Measurements from ENCODE around the gene MYO9B. TPM values are rescaled to one million over a fixed set of nuclear protein-coding genes. Genes with fewer than 3 reads are reported as not detected.
A peak's percentile ranks its signal among the peaks of the same experiment; 100 is the strongest.

Gene MYO9B
- total RNA-seq, 1 donor = 96.6 TPM

- peak; percentile 99 for DNase-seq (ENCODE audit: insufficient read length, low spot score, missing footprints)
- H3K79me2 ChIP-seq (ENCODE audit: insufficient read depth, low read length) = peaks cover 84% of the 10 kb centered on the region
- H3K4me3 ChIP-seq (ENCODE audit: insufficient read depth, low read length) = peak overlapping the region; percentile 65
- peaks cover 14% of the 10 kb centered on the region for H3K4me1 ChIP-seq (ENCODE audit: insufficient read depth, low read length)
- H3K9me3 ChIP-seq (ENCODE audit: low read depth, low read length) = no peaks in the 10 kb centered on the region
- H3K27ac ChIP-seq (ENCODE audit: low read depth, low read length) = peak overlapping the region; percentile 97
- no peaks in the 10 kb centered on the region for H3K27me3 ChIP-seq (ENCODE audit: insufficient read depth, low read length)
- TF ChIP-seq, protein P1, sequence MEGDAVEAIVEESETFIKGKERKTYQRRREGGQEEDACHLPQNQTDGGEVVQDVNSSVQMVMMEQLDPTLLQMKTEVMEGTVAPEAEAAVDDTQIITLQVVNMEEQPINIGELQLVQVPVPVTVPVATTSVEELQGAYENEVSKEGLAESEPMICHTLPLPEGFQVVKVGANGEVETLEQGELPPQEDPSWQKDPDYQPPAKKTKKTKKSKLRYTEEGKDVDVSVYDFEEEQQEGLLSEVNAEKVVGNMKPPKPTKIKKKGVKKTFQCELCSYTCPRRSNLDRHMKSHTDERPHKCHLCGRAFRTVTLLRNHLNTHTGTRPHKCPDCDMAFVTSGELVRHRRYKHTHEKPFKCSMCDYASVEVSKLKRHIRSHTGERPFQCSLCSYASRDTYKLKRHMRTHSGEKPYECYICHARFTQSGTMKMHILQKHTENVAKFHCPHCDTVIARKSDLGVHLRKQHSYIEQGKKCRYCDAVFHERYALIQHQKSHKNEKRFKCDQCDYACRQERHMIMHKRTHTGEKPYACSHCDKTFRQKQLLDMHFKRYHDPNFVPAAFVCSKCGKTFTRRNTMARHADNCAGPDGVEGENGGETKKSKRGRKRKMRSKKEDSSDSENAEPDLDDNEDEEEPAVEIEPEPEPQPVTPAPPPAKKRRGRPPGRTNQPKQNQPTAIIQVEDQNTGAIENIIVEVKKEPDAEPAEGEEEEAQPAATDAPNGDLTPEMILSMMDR (IDR thresholded peaks at IDR 0.05; ENCODE audit: extremely low read depth, low read depth, low read length) = no peak
- H3K4me2 ChIP-seq (ENCODE audit: insufficient read depth, low read length) = peak overlapping the region; percentile 86
- peaks cover 22% of the 10 kb centered on the region for H4K20me1 ChIP-seq (ENCODE audit: insufficient read depth, low read length)
- H3K36me3 ChIP-seq (ENCODE audit: insufficient read depth, low read length) = peaks cover 46% of the 10 kb centered on the region
- peak overlapping the region; percentile 84 for H2AFZ ChIP-seq (ENCODE audit: low read length)
Observed at GRCh38 chr19:17107546-17108452, 32.2 kb downstream of the MYO9B start.

- Histone ChIP-seq H3K36me3 (ENCODE audit: insufficient read depth, low read length) (peaks cover 39% of the 10 kb centered on the region), H3K4me3 (ENCODE audit: insufficient read depth, low read length) (peak overlapping the region; percentile 32), H3K9me3 (ENCODE audit: low read depth, low read length) (no peaks in the 10 kb centered on the region), H2AFZ (ENCODE audit: low read length) (no peak overlapping the region), H3K4me2 (ENCODE audit: insufficient read depth, low read length) (peak overlapping the region; percentile 86), H3K79me2 (ENCODE audit: insufficient read depth, low read length) (peaks cover 84% of the 10 kb centered on the region), H3K4me1 (ENCODE audit: insufficient read depth, low read length) (peaks cover 14% of the 10 kb centered on the region), H3K27ac (ENCODE audit: low read depth, low read length) (peak overlapping the region; percentile 97), H3K27me3 (ENCODE audit: insufficient read depth, low read length) (no peaks in the 10 kb centered on the region), H4K20me1 (ENCODE audit: insufficient read depth, low read length) (peaks cover 18% of the 10 kb centered on the region)
- DNase-seq (ENCODE audit: insufficient read length, low spot score, missing footprints) = no peak
- TF ChIP-seq, protein P1 (IDR thresholded peaks at IDR 0.05; ENCODE audit: extremely low read depth, low read depth, low read length) = no peak
Observed at GRCh38 chr19:17108453-17108784, 32.8 kb downstream of the MYO9B start.

GRCh38 chr19:17109300-17109699 is 33.7 kb downstream of the MYO9B start:
- DNase-seq (ENCODE audit: insufficient read length, low spot score, missing footprints) = peak; percentile 22
- TF ChIP-seq, protein P1 (IDR thresholded peaks at IDR 0.05; ENCODE audit: extremely low read depth, low read depth, low read length) = no peak
- Histone ChIP-seq H3K4me2 (ENCODE audit: insufficient read depth, low read length) (no peak overlapping the region), H3K27ac (ENCODE audit: low read depth, low read length) (peak overlapping the region; percentile 49), H3K9me3 (ENCODE audit: low read depth, low read length) (no peaks in the 10 kb centered on the region), H3K79me2 (ENCODE audit: insufficient read depth, low read length) (peaks cover 84% of the 10 kb centered on the region), H3K36me3 (ENCODE audit: insufficient read depth, low read length) (peaks cover 34% of the 10 kb centered on the region), H2AFZ (ENCODE audit: low read length) (no peak overlapping the region), H3K27me3 (ENCODE audit: insufficient read depth, low read length) (no peaks in the 10 kb centered on the region), H4K20me1 (ENCODE audit: insufficient read depth, low read length) (peaks cover 17% of the 10 kb centered on the region), H3K4me1 (ENCODE audit: insufficient read depth, low read length) (peaks cover 14% of the 10 kb centered on the region), H3K4me3 (ENCODE audit: insufficient read depth, low read length) (no peak overlapping the region)

DNA sequence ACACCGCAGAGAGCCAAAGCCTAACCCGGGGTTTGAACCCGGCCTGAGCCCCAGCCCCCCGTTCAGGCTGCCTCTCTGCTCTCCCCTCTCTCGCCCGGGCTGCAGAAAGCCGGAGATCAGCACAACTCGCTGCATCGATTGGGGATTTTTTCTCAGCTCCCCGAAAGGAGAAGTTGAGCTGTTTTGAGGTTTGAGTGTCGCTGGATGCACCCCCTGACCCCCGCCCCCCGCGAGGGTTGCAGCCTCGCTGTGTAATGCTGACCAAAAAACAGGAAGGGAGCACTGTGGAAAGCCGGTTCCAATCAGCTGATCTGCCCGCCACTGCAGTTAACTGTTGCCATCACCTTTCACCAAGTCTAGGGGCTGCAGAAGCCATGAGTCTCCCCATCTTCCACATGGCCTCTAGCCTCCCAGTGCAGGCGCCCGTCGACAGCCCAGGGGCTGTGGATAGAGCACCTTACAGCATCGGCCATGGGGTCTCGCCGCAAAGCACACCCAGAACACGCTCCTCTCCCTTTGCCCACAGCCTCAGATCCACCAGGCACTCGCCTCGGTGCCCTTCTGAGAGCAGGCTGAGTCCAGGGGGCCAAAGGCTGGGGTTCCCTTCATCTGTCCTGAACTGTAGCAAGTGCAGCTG is 34.5 kb downstream of the MYO9B start:
- Histone ChIP-seq H3K36me3 (ENCODE audit: insufficient read depth, low read length) (peaks cover 37% of the 10 kb centered on the region), H3K4me1 (ENCODE audit: insufficient read depth, low read length) (peaks cover 14% of the 10 kb centered on the region), H3K4me2 (ENCODE audit: insufficient read depth, low read length) (no peak overlapping the region), H3K27ac (ENCODE audit: low read depth, low read length) (peak overlapping the region; percentile 49), H4K20me1 (ENCODE audit: insufficient read depth, low read length) (peaks cover 17% of the 10 kb centered on the region), H3K27me3 (ENCODE audit: insufficient read depth, low read length) (no peaks in the 10 kb centered on the region), H3K9me3 (ENCODE audit: low read depth, low read length) (no peaks in the 10 kb centered on the region), H3K79me2 (ENCODE audit: insufficient read depth, low read length) (peaks cover 84% of the 10 kb centered on the region), H3K4me3 (ENCODE audit: insufficient read depth, low read length) (no peak overlapping the region), H2AFZ (ENCODE audit: low read length) (no peak overlapping the region)
- TF ChIP-seq, protein P1 (IDR thresholded peaks at IDR 0.05; ENCODE audit: extremely low read depth, low read depth, low read length) = no peak
- peak; percentile 82 for DNase-seq (ENCODE audit: insufficient read length, low spot score, missing footprints)
